Lower leg skin (tissue), 3 donors: Measurements from ENCODE around the gene CFAP221.

Source experiments
- CTCF ChIP-seq, 3 donors: fragments of 450-650 bp; IDR thresholded peaks; one replicate each; pipeline ENCODE4 v1.5.1; 2016; ENCODE audit warnings: antibody characterized with exemption in 3 of 3, mild to moderate bottlenecking in 3 of 3, moderate library complexity in 2 of 3
- POLR2A ChIP-seq, 2 donors: fragments of 450-650 bp; IDR thresholded peaks; one replicate each; pipeline ENCODE4 v1.6.1; 2016 to 2017; ENCODE audit warnings: antibody characterized with exemption in 2 of 2, mild to moderate bottlenecking in 1 of 2, moderate library complexity in 1 of 2

GRCh38 chr2:119689218-119689617, 145.0 kb downstream of the CFAP221 start:
- TF ChIP-seq POLR2A (IDR thresholded peaks at IDR 0.05) (no peak), CTCF (IDR thresholded peaks at IDR 0.05) (no peak)
